Suprapubic skin (tissue), 4 donors: Measurements from ENCODE around the gene TEKTIP1. TPM values are rescaled to one million over a fixed set of nuclear protein-coding genes. Genes with fewer than 3 reads are reported as not detected.
A peak's percentile ranks its signal among the peaks of the same experiment; 100 is the strongest.

Source experiments
- DNase-seq, 2 donors: peaks; one replicate each; pipeline ENCODE4 v3.0.0-alpha.2; 2019; ENCODE audit warnings: low spot score in 2 of 2
- H3K27ac ChIP-seq: fragments of 200-600 bp; sonication (generic); one replicate; pipeline ENCODE4 v1.5.1; 2019
- H3K27me3 ChIP-seq: fragments of 200-600 bp; sonication (generic); one replicate; pipeline ENCODE4 v1.5.1; 2019
- H3K36me3 ChIP-seq: fragments of 200-600 bp; sonication (generic); one replicate; pipeline ENCODE4 v1.5.1; 2019
- H3K4me1 ChIP-seq: fragments of 200-600 bp; sonication (generic); one replicate; pipeline ENCODE4 v1.5.1; 2019
- H3K4me3 ChIP-seq: fragments of 200-600 bp; sonication (generic); one replicate; pipeline ENCODE4 v1.5.1; 2019; ENCODE audit warnings: mild to moderate bottlenecking
- H3K9me3 ChIP-seq: fragments of 200-600 bp; sonication (generic); one replicate; pipeline ENCODE4 v1.5.1; 2019
- CTCF ChIP-seq, 2 donors: fragments of 200-600 bp in 1 of 2; fragments of 450-650 bp in 1 of 2; sonication (generic) in 1 of 2; IDR thresholded peaks; one replicate each; pipeline ENCODE4 v1.5.1; 2016 to 2019; ENCODE audit warnings: antibody characterized with exemption in 2 of 2, mild to moderate bottlenecking in 1 of 2, moderate library complexity in 1 of 2
- EP300 ChIP-seq: sonication (generic); formaldehyde crosslinking; IDR thresholded peaks from one replicate; pipeline ENCODE4 v1.6.1; 2017; ENCODE audit warnings: antibody characterized with exemption
- POLR2A ChIP-seq, 2 donors: fragments of 450-650 bp; IDR thresholded peaks; one replicate each; pipeline ENCODE4 v1.6.1; 2017; ENCODE audit warnings: antibody characterized with exemption in 2 of 2, mild to moderate bottlenecking in 2 of 2, moderate library complexity in 2 of 2
- POLR2AphosphoS5 ChIP-seq, 3 donors: sonication (generic); formaldehyde crosslinking; IDR thresholded peaks; one replicate each; pipeline ENCODE4 v1.6.1; 2017; ENCODE audit warnings: antibody characterized with exemption in 3 of 3
- WGBS: methylation state at CpG from one replicate; pipeline ENCODE4 v1.1.5; 2018; 5-methylcytosine and 5-hydroxymethylcytosine counted together
- total RNA-seq, 4 donors: library from RNA; depleted of rRNA; stranded (reverse); fragments of >200 nt; gene quantifications; one replicate each; pipeline ENCODE4 v1.1.0, GENCODE V29; 2016

The TEKTIP1 gene
- total RNA-seq, 4 donors from 2014 or later, result 2.4 to 5.2 TPM; not detected in 2

- no peak overlapping the region for H3K27ac ChIP-seq
- peak in 1 of 2 donors; percentile 57 for DNase-seq
- no peak for TF ChIP-seq EP300
- no peak for TF ChIP-seq CTCF (IDR thresholded peaks at IDR 0.05)
- no peak for TF ChIP-seq POLR2AphosphoS5 (IDR thresholded peaks at IDR 0.05)
- TF ChIP-seq POLR2A (IDR thresholded peaks at IDR 0.05), result no peak
- H3K4me1 ChIP-seq, result peaks cover 33% of the 10 kb centered on the region
- no peaks in the 10 kb centered on the region for H3K9me3 ChIP-seq
- H3K4me3 ChIP-seq, result no peak overlapping the region
- peaks cover 28% of the 10 kb centered on the region for H3K36me3 ChIP-seq
- 60% methylated on average over 2 of the region's 22 CpGs for WGBS
- no peaks in the 10 kb centered on the region for H3K27me3 ChIP-seq
These were observed 28.2 kb upstream of the TEKTIP1 start for GRCh38 chr19:3510727-3511126.

DNA sequence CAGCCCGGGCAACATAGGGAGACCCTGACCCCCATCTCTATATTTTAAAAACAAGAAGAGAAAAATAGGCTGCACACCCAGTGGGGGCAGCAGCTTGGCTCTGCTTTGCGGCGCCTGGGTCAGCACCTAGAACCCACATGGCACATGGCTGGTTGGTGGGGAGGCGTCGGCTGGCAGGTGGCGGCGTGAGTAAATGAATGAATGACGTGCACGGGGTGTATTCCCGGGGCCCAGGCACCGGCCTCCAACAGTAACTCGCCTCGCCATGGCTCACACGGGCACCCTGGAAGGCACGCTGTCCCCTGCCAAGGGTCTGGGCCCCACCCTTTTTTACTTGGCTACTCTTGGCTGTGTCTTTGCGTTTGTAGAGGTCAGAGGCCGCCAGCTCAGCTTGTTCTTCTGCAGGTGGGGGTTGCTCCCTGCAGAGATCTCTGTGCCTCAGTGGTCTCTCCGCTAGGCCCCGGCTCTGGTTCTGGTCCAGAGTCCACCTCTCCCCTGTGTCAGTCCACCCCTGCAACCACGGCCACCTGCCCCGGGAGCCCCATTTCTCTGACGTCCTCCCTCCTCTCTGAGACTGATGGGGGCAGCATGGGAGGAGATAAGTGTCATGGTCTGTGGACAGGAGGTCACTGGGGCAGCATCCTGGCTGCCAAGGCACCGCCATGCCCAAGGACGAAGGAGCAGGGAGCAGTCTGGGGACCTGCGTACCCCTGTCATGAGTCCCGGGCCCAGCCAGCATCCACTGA is 27.3 kb upstream of the TEKTIP1 start:
- H3K27ac ChIP-seq, result no peak overlapping the region
- peaks cover 28% of the 10 kb centered on the region for H3K36me3 ChIP-seq
- 69% methylated on average over 21 of the region's 26 CpGs for WGBS
- peaks cover 32% of the 10 kb centered on the region for H3K4me1 ChIP-seq
- DNase-seq, result peak in 1 of 2 donors; percentile 58
- TF ChIP-seq POLR2A (IDR thresholded peaks at IDR 0.05), result no peak
- no peak for TF ChIP-seq EP300
- TF ChIP-seq CTCF (IDR thresholded peaks at IDR 0.05), result no peak
- TF ChIP-seq POLR2AphosphoS5 (IDR thresholded peaks at IDR 0.05), result no peak
- no peak overlapping the region for H3K4me3 ChIP-seq
- H3K27me3 ChIP-seq, result no peaks in the 10 kb centered on the region
- no peaks in the 10 kb centered on the region for H3K9me3 ChIP-seq

DNA sequence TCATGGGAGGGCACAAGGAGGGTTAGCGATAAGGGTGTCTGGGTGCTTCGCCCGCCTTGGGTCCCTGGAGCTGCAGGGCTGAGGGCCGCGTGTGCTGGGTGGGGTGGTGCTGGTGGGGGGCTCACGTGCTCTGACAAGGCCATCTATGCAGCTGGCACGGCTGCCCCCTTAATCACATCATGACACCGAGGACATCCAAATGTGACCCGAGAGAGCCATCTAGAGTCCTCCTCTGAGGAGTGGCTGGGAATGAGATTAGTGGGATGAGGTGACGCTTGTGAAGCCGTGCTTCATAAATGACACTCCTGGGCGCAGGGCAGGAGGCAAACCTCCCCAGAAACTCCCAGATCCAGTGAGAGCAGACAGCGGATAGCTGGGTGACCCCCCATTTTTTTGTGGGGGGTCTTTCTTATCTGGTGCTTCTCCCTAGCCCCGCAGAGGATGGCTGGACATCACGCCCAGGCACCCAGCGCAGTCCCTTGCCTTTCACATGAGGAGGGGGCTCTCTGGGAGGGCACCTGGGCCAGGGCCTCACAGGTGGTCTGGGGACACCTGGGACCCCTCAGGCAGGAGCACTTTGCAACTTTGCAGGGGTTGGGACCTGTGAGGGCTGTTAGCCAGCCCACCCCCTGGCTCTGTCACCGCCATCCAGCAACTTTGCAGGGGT is 26.3 kb upstream of the TEKTIP1 start:
- TF ChIP-seq POLR2AphosphoS5 (IDR thresholded peaks at IDR 0.05), result no peak
- no peak for TF ChIP-seq EP300
- no peak for TF ChIP-seq CTCF (IDR thresholded peaks at IDR 0.05)
- no peak for TF ChIP-seq POLR2A (IDR thresholded peaks at IDR 0.05)
- H3K9me3 ChIP-seq, result no peaks in the 10 kb centered on the region
- H3K27me3 ChIP-seq, result no peaks in the 10 kb centered on the region
- peaks cover 22% of the 10 kb centered on the region for H3K4me1 ChIP-seq
- no peak overlapping the region for H3K27ac ChIP-seq
- DNase-seq, result peak in 1 of 2 donors; percentile 54
- H3K4me3 ChIP-seq, result no peak overlapping the region
- H3K36me3 ChIP-seq, result peaks cover 28% of the 10 kb centered on the region
- 90% methylated on average over 8 of the region's 17 CpGs for WGBS

DNA sequence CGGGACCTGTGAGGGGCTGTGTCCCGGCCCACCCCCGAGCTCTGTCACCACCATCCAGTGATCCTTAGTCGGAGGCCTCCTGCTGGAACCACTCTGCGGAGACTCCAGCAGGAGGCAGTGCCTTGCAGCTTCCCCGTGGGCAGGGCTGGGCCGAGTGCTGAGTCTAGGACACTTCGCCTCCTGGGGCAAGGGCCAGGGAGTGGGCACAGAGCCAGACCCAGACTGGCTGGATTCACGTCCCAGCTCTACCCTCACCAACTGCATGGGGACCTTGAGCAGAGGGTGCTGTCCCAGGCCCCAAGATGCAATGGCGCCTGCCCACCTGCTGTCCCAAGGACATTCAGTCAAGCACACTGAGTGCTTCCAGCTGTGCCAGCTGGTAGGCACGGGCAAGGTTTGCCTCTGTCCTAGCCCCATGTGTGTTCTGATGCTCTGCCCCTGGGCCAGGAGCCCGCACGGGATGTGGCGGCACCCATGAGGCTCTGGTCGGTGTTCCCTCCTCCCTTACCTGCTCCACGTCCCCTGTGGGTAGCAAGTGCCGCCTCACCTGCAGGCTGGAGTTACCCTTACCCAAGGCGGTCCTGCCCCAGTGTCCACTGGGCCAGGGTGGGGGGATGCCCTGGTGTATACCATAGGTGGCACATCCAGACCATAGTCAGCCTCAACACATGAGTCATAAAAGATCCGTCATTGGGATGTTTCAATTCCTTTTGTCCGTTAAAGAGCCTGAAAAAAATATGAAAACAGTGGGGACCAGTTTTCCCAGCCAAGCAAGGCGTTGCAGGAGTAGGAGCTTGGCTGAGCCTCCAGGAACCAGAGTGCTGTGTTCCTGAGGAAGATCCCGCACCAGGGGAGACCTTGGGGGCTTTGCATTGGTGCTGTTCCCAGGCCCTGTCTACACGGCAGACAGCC is 25.5 kb upstream of the TEKTIP1 start:
- Histone ChIP-seq H3K36me3 (peaks cover 28% of the 10 kb centered on the region), H3K27me3 (no peaks in the 10 kb centered on the region), H3K9me3 (no peaks in the 10 kb centered on the region), H3K4me3 (no peak overlapping the region), H3K4me1 (peaks cover 19% of the 10 kb centered on the region), H3K27ac (no peak overlapping the region)
- peak in 1 of 2 donors; percentile 57 for DNase-seq
- WGBS, result 80% methylated on average over 15 of the region's 23 CpGs
- TF ChIP-seq POLR2AphosphoS5 (IDR thresholded peaks at IDR 0.05) (no peak), CTCF (IDR thresholded peaks at IDR 0.05) (no peak), EP300 (no peak), POLR2A (IDR thresholded peaks at IDR 0.05) (no peak)
